Fibroblast of skin of left biceps (primary cell): Measurements from ENCODE around the gene GPR17.

Experiments used
- DNase-seq, 2 experiments: peaks; one replicate each; pipeline ENCODE4 v3.0.0-alpha.2; 2013; ENCODE audit warnings: low read depth in 2 of 2

Gene GPR17

GRCh38 chr2:127629637-127630036 lies 16.3 kb upstream of the GPR17 start:
- DNase-seq: no peak

DNA sequence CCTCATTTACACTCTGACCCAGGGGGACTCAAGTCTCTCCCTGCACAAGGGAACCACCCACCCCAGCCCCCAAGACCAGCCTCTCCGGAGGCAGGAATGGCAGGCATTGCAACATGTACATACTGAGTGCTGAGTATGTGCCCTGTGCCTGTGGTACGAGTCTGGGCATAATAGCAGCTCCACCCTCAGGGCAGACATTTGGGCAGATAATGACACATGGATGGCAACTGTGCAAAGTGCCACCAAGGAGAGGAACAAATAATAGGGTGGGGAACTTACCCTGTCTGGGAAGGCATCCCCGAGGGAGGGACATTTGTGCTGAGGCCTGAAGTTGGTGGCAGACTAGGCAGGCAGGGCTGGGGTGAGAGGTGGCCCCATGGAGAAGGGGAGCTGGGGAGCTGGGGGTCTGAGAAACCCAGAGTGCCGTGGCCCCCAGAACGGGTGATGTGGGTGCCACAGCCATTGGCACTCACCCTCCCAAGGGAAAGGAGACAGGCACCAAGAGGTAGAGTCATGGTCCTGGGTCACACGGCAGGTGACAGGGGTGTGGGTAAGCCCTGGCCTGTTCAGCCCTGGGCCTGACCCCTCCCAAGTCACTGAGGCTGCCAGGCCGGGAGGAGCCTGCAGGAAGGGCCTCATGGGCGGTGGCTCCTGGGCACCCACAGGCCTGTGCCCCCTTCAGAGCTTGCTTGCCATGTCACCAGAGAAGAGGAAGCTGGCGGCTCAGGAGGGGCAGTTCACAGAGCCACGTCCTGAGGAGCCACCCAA lies 15.7 kb upstream of the GPR17 start:
- no peak for DNase-seq

GRCh38 chr2:127630864-127631540 lies 15.0 kb upstream of the GPR17 start:
- no peak for DNase-seq

DNA sequence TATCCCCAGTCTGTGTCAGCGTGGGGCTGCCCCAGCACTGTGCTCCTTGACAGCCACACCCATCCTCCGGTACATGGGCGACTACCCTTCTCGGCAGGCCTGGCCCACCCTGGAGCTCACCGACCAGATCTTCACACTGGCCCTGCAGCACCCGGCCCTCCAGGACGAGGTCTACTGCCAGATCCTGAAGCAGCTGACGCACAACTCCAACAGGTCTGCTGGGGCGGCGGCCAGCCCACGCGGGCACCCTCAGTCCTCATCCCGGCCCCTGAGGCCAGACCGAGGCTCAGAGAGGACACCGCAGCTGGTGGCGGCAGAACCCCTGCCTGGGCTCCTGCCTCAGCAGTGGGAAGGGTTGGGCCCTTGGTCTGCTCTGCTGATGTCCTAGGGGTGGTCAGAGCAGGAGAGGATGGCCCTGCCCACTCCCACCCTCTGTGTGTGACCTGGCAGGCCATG lies 14.4 kb upstream of the GPR17 start:
- no peak for DNase-seq

GRCh38 chr2:127631997-127632581 lies 13.9 kb upstream of the GPR17 start:
- no peak for DNase-seq

- DNase-seq: no peak
Observed at GRCh38 chr2:127632592-127633489, 13.1 kb upstream of the GPR17 start.

DNA sequence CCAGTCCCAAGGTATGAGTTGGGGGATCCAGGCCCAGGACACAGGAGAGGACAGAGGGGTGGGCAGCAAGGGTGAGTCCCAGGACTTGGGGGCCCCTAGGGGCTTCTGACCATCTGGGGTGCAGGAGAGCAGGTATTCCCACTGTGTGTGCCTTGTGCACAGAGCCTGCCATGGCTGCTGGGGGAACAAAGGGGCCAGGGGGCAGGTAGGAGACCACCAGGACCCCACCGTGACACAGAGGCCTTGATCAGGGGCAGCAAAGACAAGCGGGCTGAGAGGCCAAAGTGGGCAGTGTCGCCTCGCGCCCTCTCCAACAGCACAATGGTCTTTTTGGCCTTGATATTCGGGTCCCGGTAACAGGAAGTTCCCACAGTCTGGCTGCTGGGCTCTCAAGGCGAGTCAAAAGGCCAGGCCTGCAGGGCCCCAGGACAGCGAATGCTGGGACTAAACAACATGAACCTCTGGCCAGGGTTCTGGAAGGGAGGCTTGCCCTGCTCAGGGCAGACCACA lies 12.3 kb upstream of the GPR17 start:
- DNase-seq: no peak

DNA sequence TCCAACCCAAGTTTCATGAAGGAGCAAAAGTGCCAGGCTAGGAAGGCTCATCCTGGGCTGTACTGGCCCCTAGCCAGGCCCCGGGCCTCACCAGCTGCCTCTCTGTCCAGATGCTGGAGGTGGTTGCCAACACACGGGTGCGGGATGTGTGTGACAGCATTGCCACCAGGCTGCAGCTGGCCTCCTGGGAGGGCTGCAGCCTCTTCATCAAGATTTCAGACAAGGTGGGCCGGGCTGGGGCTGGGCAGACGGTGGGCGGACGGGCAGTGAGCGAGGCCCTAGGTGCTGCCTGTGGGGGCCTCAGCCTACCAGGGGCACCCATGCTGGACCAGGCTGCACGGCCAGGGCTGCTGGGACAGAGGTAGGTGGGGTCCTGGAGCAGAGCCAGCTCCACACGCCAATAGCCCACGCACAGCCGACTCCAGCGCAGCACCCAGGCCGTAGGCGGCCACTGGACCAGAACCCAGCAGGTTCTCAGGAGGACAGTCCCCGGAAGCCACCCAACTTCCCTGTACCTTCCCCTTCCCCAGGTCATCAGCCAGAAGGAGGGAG lies 11.8 kb upstream of the GPR17 start:
- DNase-seq: no peak

DNA sequence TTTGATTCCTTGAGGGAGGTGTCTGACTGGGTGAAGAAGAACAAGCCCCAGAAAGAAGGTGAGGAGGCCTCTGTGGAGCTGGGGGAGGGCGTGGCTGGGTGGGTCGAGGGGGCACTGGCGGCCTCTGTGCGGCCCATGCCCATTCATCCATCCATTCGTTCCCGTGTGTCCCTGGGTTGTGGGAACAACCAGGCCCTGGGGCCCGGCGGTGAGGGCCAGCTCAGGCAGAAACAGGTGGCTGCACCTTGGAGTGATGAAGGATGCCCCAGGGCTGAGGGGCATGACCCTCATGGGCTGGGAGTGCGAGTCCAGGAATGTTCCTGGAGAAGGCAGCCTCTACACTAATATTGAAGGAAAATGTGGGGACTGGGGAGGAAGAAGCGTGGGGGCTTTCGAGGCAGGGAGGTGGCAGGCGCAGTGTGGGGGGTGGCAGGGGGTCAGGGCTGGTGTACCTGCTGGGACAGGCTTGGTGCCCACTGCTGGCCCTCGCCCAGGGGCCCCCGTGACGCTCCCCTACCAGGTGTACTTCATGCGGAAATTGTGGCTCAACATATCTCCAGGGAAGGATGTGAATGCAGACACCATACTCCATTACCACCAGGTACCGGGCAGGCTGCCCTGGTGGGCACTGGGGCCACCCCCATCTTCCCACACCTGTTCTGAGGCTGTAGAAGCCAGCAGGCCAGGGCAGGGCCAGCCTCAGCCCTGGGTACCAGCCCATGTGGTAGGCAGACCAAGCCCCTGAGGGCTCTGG lies 11.2 kb upstream of the GPR17 start:
- DNase-seq: no peak

GRCh38 chr2:127635380-127636237 lies 10.3 kb upstream of the GPR17 start:
- DNase-seq: no peak

DNA sequence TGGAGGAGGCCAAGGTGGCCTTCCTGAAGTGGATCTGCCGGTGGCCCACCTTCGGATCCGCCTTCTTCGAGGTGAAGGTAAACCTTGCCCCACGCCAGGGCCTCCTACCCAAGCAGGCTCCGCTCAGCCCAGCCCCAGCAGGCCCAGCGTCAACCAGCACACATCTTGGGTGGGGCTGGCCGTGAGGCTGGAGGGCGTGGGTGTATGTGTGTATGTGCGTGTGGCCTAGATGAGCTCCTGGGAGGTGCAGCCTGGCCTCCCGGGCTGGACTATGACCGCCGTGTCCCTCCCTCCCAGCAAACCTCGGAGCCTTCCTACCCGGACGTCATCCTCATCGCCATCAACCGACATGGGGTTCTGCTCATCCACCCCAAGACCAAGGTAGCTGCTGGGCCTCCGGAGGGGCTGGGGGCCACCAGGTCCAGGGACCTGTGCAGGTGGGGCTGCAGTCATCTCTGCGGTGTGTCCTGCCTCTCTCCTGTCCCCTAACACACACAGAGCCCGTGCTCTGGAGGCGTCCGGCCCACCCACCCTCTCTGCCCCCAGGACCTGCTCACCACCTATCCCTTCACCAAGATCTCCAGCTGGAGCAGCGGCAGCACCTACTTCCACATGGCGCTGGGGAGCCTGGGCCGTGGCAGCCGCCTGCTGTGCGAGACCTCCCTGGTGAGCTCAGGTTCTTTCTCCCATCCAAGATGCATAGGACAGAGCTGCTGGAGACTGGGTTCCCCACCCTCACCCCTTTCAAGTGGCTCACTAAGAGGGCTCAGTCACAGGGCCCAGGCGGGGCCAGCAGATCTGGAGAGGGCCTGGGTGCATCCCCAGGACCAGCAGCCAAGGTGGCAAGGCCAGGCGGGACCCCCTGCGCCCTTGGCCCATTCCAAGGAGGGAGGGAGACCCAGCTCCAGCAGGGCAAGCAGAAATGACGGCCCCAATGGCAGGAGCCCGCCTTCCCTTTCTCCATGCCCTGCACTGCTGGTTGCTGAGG lies 9.4 kb upstream of the GPR17 start:
- DNase-seq: no peak

GRCh38 chr2:127637236-127637630 lies 8.7 kb upstream of the GPR17 start:
- no peak for DNase-seq

GRCh38 chr2:127637725-127638252 lies 8.2 kb upstream of the GPR17 start:
- peak; percentile 53 to 55 for DNase-seq

DNA sequence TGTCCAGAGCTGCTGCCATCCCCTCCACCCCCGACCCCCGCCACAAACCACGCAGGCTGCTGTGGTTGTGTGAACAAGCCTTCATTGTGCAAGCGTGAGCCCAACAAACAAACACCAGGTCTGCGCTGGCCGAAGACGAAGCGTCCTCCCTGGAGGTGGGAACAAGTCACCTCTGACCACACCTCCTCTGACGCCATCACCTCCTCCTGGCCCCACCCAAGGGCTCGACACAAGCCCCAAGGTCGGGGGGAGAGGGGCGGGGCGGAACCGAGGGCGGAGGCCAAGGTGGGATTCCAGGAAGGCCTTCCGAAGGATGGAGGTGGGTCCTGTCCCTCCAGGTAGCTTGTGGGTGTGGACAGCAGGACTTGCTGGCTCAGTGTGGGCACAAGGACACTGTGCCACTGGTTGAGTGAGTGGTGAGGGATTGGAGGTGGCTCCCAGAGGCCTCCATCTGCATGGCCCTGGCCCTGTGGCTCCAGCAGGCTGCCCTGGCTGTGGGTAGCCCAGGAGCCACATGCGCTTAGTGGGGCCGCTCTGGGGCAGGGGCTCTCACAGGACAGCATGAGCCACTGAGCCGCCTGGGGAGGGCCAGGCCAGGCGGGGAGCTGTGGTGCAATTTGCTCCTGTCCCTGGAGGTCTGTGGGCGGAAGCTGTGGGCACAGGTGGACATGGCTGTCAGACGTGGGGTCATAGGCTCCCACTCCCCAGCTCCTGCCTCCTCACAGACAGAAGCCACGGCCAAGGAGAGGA lies 7.4 kb upstream of the GPR17 start:
- DNase-seq: no peak

GRCh38 chr2:127639111-127639474 lies 6.9 kb upstream of the GPR17 start:
- no peak for DNase-seq

DNA sequence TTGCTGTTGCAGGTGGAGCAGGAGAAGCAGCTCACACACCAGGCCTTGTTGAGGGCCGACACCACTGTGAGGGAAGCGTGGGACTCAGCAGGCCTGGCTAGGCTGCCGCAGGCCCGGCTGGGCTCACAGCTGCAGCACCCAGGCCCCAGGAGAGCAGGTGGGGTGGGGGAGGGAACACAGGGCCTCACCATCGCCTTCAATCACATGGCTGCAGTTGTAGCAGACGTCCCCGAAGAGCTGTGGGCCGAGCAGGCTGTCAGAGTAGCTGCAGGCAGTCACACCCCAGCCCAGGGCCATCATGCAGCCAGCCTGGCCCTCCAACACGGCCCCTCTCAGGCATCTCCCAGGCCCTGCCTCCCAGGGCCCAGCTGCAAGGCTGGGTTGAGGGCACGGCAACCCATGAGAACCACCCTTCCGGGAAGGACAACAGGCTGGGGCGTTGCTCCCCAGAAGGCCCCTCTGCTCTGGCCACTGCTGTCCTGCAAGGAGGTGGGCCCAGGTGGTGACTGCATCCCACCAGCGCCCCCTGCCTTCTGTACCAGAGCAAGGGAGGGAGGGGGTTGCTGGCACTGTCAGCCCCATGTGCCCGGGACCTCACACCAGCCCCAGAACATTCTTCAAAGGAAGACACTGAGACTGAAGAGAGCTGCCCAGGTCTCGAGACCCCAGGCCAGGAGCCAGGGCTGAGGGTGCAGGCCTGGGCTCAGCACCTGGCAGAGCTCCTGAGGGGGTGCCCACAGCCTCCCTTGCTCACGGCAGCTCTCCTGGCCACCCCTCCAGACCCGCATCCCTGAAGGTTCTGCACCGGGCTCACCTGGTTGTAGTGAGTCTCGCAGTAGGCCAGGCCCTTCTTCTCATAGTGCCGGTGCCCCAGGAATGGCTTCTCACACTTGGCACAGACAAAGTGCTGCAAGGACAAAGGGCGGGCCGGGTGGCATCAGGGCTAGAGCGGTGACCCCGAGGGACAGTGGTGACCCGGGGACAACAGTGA lies 5.6 kb upstream of the GPR17 start:
- no peak for DNase-seq
